ENCODE results near the gene SAYSD1. TPM values are rescaled to one million over a fixed set of nuclear protein-coding genes. Genes with fewer than 3 reads are reported as not detected.

SAYSD1 gene
- polyA plus RNA-seq, 4 donors, result 13.4 to 17.8 (median 14.8) TPM

GRCh38 chr6:39080246-39080875 is 34.6 kb downstream of the SAYSD1 start:
- DNase-seq, result no peak
- Histone ChIP-seq H3K36me3 (ENCODE audit: control insufficient read depth in 3 of 3, insufficient read depth in 2 of 3, low read depth in 1 of 3, low read length in 3 of 3) (no peaks in the 10 kb centered on the region), H3K27me3 (ENCODE audit: control insufficient read depth in 3 of 3, insufficient read depth in 3 of 3, low read length in 3 of 3) (peaks cover 0 to 4% (median 0%) of the 10 kb centered on the region in 3 donors), H3K9me3 (ENCODE audit: control insufficient read depth in 2 of 2, insufficient read depth in 1 of 2, low read depth in 1 of 2, low read length in 1 of 2) (no peaks in the 10 kb centered on the region), H3K4me1 (ENCODE audit: control insufficient read depth in 3 of 3, insufficient read depth in 2 of 3, low read depth in 1 of 3, low read length in 2 of 3) (no peaks in the 10 kb centered on the region), H3K27ac (ENCODE audit: low read depth in 1 of 3, low read length in 2 of 3) (no peak overlapping the region), H3K4me3 (ENCODE audit: low read depth in 1 of 3, low read length in 3 of 3) (no peak overlapping the region)
- FAIRE-seq, result no peak
- 65 to 81% (median 73%) methylated on average over 5 of the region's 5 CpGs for WGBS, 3 donors

GRCh38 chr6:39079197-39080125 is 35.5 kb downstream of the SAYSD1 start:
- Histone ChIP-seq H3K36me3 (ENCODE audit: control insufficient read depth in 3 of 3, insufficient read depth in 2 of 3, low read depth in 1 of 3, low read length in 3 of 3) (no peaks in the 10 kb centered on the region), H3K27ac (ENCODE audit: low read depth in 1 of 3, low read length in 2 of 3) (no peak overlapping the region), H3K4me1 (ENCODE audit: control insufficient read depth in 3 of 3, insufficient read depth in 2 of 3, low read depth in 1 of 3, low read length in 2 of 3) (no peaks in the 10 kb centered on the region), H3K9me3 (ENCODE audit: control insufficient read depth in 2 of 2, insufficient read depth in 1 of 2, low read depth in 1 of 2, low read length in 1 of 2) (no peaks in the 10 kb centered on the region), H3K27me3 (ENCODE audit: control insufficient read depth in 3 of 3, insufficient read depth in 3 of 3, low read length in 3 of 3) (peaks cover 0 to 3% (median 0%) of the 10 kb centered on the region in 3 donors), H3K4me3 (ENCODE audit: low read depth in 1 of 3, low read length in 3 of 3) (no peak overlapping the region)
- FAIRE-seq (no peak), DNase-seq (no peak)
- 81 to 94% (median 84%) methylated on average over 8 of the region's 8 CpGs for WGBS, 3 donors

GRCh38 chr6:39078695-39079094 is 36.3 kb downstream of the SAYSD1 start:
- FAIRE-seq (no peak), DNase-seq (no peak)
- Histone ChIP-seq H3K9me3 (ENCODE audit: control insufficient read depth in 2 of 2, insufficient read depth in 1 of 2, low read depth in 1 of 2, low read length in 1 of 2) (no peaks in the 10 kb centered on the region), H3K4me1 (ENCODE audit: control insufficient read depth in 3 of 3, insufficient read depth in 2 of 3, low read depth in 1 of 3, low read length in 2 of 3) (no peaks in the 10 kb centered on the region), H3K27ac (ENCODE audit: low read depth in 1 of 3, low read length in 2 of 3) (no peak overlapping the region), H3K27me3 (ENCODE audit: control insufficient read depth in 3 of 3, insufficient read depth in 3 of 3, low read length in 3 of 3) (peaks cover 0 to 3% (median 0%) of the 10 kb centered on the region in 3 donors), H3K4me3 (ENCODE audit: low read depth in 1 of 3, low read length in 3 of 3) (no peak overlapping the region), H3K36me3 (ENCODE audit: control insufficient read depth in 3 of 3, insufficient read depth in 2 of 3, low read depth in 1 of 3, low read length in 3 of 3) (no peaks in the 10 kb centered on the region)
- 72 to 87% (median 84%) methylated on average over 3 of the region's 3 CpGs for WGBS, 3 donors

GRCh38 chr6:39077882-39078594 is 36.9 kb downstream of the SAYSD1 start:
- DNase-seq, result no peak
- FAIRE-seq, result no peak
- no peak overlapping the region for H3K4me3 ChIP-seq (ENCODE audit: low read depth in 1 of 3, low read length in 3 of 3)
- H3K9me3 ChIP-seq (ENCODE audit: control insufficient read depth in 2 of 2, insufficient read depth in 1 of 2, low read depth in 1 of 2, low read length in 1 of 2), result no peaks in the 10 kb centered on the region
- WGBS, 3 donors, result 83 to 89% (median 88%) methylated on average over 11 of the region's 11 CpGs
- peaks cover 0 to 3% (median 0%) of the 10 kb centered on the region in 3 donors for H3K27me3 ChIP-seq (ENCODE audit: control insufficient read depth in 3 of 3, insufficient read depth in 3 of 3, low read length in 3 of 3)
- H3K36me3 ChIP-seq (ENCODE audit: control insufficient read depth in 3 of 3, insufficient read depth in 2 of 3, low read depth in 1 of 3, low read length in 3 of 3), result no peaks in the 10 kb centered on the region
- no peaks in the 10 kb centered on the region for H3K4me1 ChIP-seq (ENCODE audit: control insufficient read depth in 3 of 3, insufficient read depth in 2 of 3, low read depth in 1 of 3, low read length in 2 of 3)
- no peak overlapping the region for H3K27ac ChIP-seq (ENCODE audit: low read depth in 1 of 3, low read length in 2 of 3)

GRCh38 chr6:39076623-39077535 is 38.1 kb downstream of the SAYSD1 start:
- FAIRE-seq (no peak), DNase-seq (no peak)
- H3K27me3 ChIP-seq (ENCODE audit: control insufficient read depth in 3 of 3, insufficient read depth in 3 of 3, low read length in 3 of 3), result peaks cover 0 to 3% (median 0%) of the 10 kb centered on the region in 3 donors
- WGBS, 3 donors, result 62 to 68% (median 67%) methylated on average over 9 of the region's 9 CpGs
- H3K36me3 ChIP-seq (ENCODE audit: control insufficient read depth in 3 of 3, insufficient read depth in 2 of 3, low read depth in 1 of 3, low read length in 3 of 3), result no peaks in the 10 kb centered on the region
- no peak overlapping the region for H3K4me3 ChIP-seq (ENCODE audit: low read depth in 1 of 3, low read length in 3 of 3)
- no peaks in the 10 kb centered on the region for H3K9me3 ChIP-seq (ENCODE audit: control insufficient read depth in 2 of 2, insufficient read depth in 1 of 2, low read depth in 1 of 2, low read length in 1 of 2)
- H3K4me1 ChIP-seq (ENCODE audit: control insufficient read depth in 3 of 3, insufficient read depth in 2 of 3, low read depth in 1 of 3, low read length in 2 of 3), result no peaks in the 10 kb centered on the region
- no peak overlapping the region for H3K27ac ChIP-seq (ENCODE audit: low read depth in 1 of 3, low read length in 2 of 3)

- peaks cover 0 to 3% (median 0%) of the 10 kb centered on the region in 3 donors for H3K27me3 ChIP-seq (ENCODE audit: control insufficient read depth in 3 of 3, insufficient read depth in 3 of 3, low read length in 3 of 3)
- no peak overlapping the region for H3K27ac ChIP-seq (ENCODE audit: low read depth in 1 of 3, low read length in 2 of 3)
- H3K4me1 ChIP-seq (ENCODE audit: control insufficient read depth in 3 of 3, insufficient read depth in 2 of 3, low read depth in 1 of 3, low read length in 2 of 3), result no peaks in the 10 kb centered on the region
- 78 to 86% (median 82%) methylated on average over 11 of the region's 11 CpGs for WGBS, 3 donors
- no peaks in the 10 kb centered on the region for H3K9me3 ChIP-seq (ENCODE audit: control insufficient read depth in 2 of 2, insufficient read depth in 1 of 2, low read depth in 1 of 2, low read length in 1 of 2)
- DNase-seq (no peak), FAIRE-seq (no peak)
- H3K4me3 ChIP-seq (ENCODE audit: low read depth in 1 of 3, low read length in 3 of 3), result no peak overlapping the region
- H3K36me3 ChIP-seq (ENCODE audit: control insufficient read depth in 3 of 3, insufficient read depth in 2 of 3, low read depth in 1 of 3, low read length in 3 of 3), result no peaks in the 10 kb centered on the region
These were observed 39.0 kb downstream of the SAYSD1 start for GRCh38 chr6:39075807-39076622.

- H3K27me3 ChIP-seq (ENCODE audit: control insufficient read depth in 3 of 3, insufficient read depth in 3 of 3, low read length in 3 of 3), result peaks cover 0 to 3% (median 0%) of the 10 kb centered on the region in 3 donors
- WGBS, 3 donors, result 66 to 80% (median 73%) methylated on average over 12 of the region's 12 CpGs
- no peak for DNase-seq
- no peak for FAIRE-seq
- H3K4me1 ChIP-seq (ENCODE audit: control insufficient read depth in 3 of 3, insufficient read depth in 2 of 3, low read depth in 1 of 3, low read length in 2 of 3), result no peaks in the 10 kb centered on the region
- no peaks in the 10 kb centered on the region for H3K9me3 ChIP-seq (ENCODE audit: control insufficient read depth in 2 of 2, insufficient read depth in 1 of 2, low read depth in 1 of 2, low read length in 1 of 2)
- no peak overlapping the region for H3K4me3 ChIP-seq (ENCODE audit: low read depth in 1 of 3, low read length in 3 of 3)
- no peaks in the 10 kb centered on the region for H3K36me3 ChIP-seq (ENCODE audit: control insufficient read depth in 3 of 3, insufficient read depth in 2 of 3, low read depth in 1 of 3, low read length in 3 of 3)
- H3K27ac ChIP-seq (ENCODE audit: low read depth in 1 of 3, low read length in 2 of 3), result no peak overlapping the region
These were observed 39.8 kb downstream of the SAYSD1 start for GRCh38 chr6:39075010-39075686.

Measured in small intestine (tissue), 7 donors.